IMR-90 (cell line): ENCODE measurements around the gene UTP11. TPM values are rescaled to one million over a fixed set of nuclear protein-coding genes. Genes with fewer than 3 reads are reported as not detected.

Source experiments
- ATAC-seq: fragments of 200-7000 bp; cut with Tn5 transposase; 2 replicates; pipeline ENCODE4 v1.9.1; 2020; ENCODE audit warnings: low read depth, mild to moderate bottlenecking, moderate library complexity
- BruUV-seq: library from RNA; stranded (reverse); fragments of 400-500 nt; replicated peaks from 2 replicates; lab custom pipeline; 2021; lab: Mats Ljungman, UMichigan
- CTCF ChIA-PET: fragments of 300-600 bp; formaldehyde crosslinking; extraction: SDS; loops from one replicate; lab custom pipeline; 2021; ENCODE audit warnings: antibody characterized with exemption; lab: Yijun Ruan, JAX
- POLR2A ChIA-PET: fragments of 300-600 bp; sonication (Branson Sonifier 250); formaldehyde crosslinking; loops from one replicate; lab custom pipeline; 2022; ENCODE audit warnings: antibody characterized with exemption; ENCODE audit not compliant: unreplicated experiment; lab: Charles Lee
- DNase-seq: peaks from one replicate; pipeline ENCODE4 v3.0.0; 2013
- H2AFZ ChIP-seq: replicated peaks from 2 replicates; pipeline ENCODE3; 2013; ENCODE audit warnings: low read length, mild to moderate bottlenecking; ENCODE audit not compliant: poor library complexity
- H2AK5ac ChIP-seq: 2 replicates; pipeline ENCODE4 v1.6.1; 2013; ENCODE audit warnings: low read depth, low read length, inconsistent platforms
- H2AK9ac ChIP-seq: replicated peaks from 2 replicates; pipeline ENCODE3; 2013; ENCODE audit warnings: mild to moderate bottlenecking, low read depth, low read length, moderate library complexity; ENCODE audit not compliant: poor library complexity
- H2BK120ac ChIP-seq: 2 replicates; pipeline ENCODE4 v1.6.1; 2013; ENCODE audit warnings: low read depth, low read length, inconsistent platforms
- H2BK15ac ChIP-seq: 3 replicates; pipeline ENCODE4 v1.6.1; 2013; ENCODE audit warnings: low read depth, low read length, inconsistent platforms
- H2BK20ac ChIP-seq: 2 replicates; pipeline ENCODE4 v1.6.1; 2013; ENCODE audit warnings: low read depth, mild to moderate bottlenecking, inconsistent platforms, low read length, moderate library complexity
- H2BK5ac ChIP-seq: 2 replicates; pipeline ENCODE4 v1.6.1; 2013; ENCODE audit warnings: mild to moderate bottlenecking, low read depth, low read length, inconsistent platforms; ENCODE audit not compliant: poor library complexity, severe bottlenecking
- H3K14ac ChIP-seq: replicated peaks from 2 replicates; pipeline ENCODE4 v1.6.1; 2013; ENCODE audit warnings: low read depth, low read length, inconsistent platforms
- H3K18ac ChIP-seq: 2 replicates; pipeline ENCODE4 v1.6.1; 2013; ENCODE audit warnings: low read depth, low read length, control low read depth
- H3K23ac ChIP-seq: 2 replicates; pipeline ENCODE4 v1.6.1; 2013; ENCODE audit warnings: low read depth, low read length, inconsistent platforms
- H3K27ac ChIP-seq: 2 replicates; pipeline ENCODE4 v1.5.1; 2013; ENCODE audit warnings: mild to moderate bottlenecking, control low read depth, low read length; ENCODE audit not compliant: insufficient read depth
- H3K27me3 ChIP-seq: 2 replicates; pipeline ENCODE4 v1.6.1; 2013; ENCODE audit warnings: low read length; ENCODE audit not compliant: control insufficient read depth, insufficient read depth
- H3K36me3 ChIP-seq: 2 replicates; pipeline ENCODE4 v1.6.1; 2013; ENCODE audit warnings: low read length, mixed read lengths; ENCODE audit not compliant: control insufficient read depth, insufficient read depth
- H3K4ac ChIP-seq: 2 replicates; pipeline ENCODE4 v1.6.1; 2013; ENCODE audit warnings: low read depth, low read length, inconsistent platforms
- H3K4me1 ChIP-seq: 2 replicates; pipeline ENCODE4 v1.6.1; 2013; ENCODE audit warnings: low read length, mixed read lengths; ENCODE audit not compliant: control insufficient read depth, insufficient read depth
- H3K4me2 ChIP-seq: 2 replicates; pipeline ENCODE4 v1.6.1; 2013; ENCODE audit warnings: low read depth, mild to moderate bottlenecking, control low read depth, low read length, moderate library complexity
- H3K4me3 ChIP-seq: 2 replicates; pipeline ENCODE4 v1.5.1; 2013; ENCODE audit warnings: low read depth, mild to moderate bottlenecking, control low read depth, low read length, moderate library complexity; ENCODE audit not compliant: insufficient read depth
- H3K56ac ChIP-seq: 2 replicates; pipeline ENCODE4 v1.6.1; 2013; ENCODE audit warnings: low read length, inconsistent platforms; ENCODE audit not compliant: insufficient read depth; ENCODE audit errors: extremely low read depth
- H3K79me1 ChIP-seq, 2 experiments: 2 replicates each; pipeline ENCODE4 v1.6.1; 2013; ENCODE audit warnings: low read length in 2 of 2, inconsistent platforms in 1 of 2, low read depth in 1 of 2
- H3K9ac ChIP-seq: 2 replicates; pipeline ENCODE4 v1.6.1; 2013; ENCODE audit warnings: low read depth, low read length, control low read depth
- H3K9me1 ChIP-seq: 2 replicates; pipeline ENCODE4 v1.6.1; 2013; ENCODE audit warnings: low read length, inconsistent platforms; ENCODE audit not compliant: insufficient read depth
- H3K9me3 ChIP-seq: 2 replicates; pipeline ENCODE4 v1.6.1; 2013; ENCODE audit warnings: low read length; ENCODE audit not compliant: control insufficient read depth, insufficient read depth
- H4K20me1 ChIP-seq: 2 replicates; pipeline ENCODE4 v1.6.1; 2013; ENCODE audit warnings: low read length, inconsistent platforms; ENCODE audit not compliant: insufficient read depth
- H4K5ac ChIP-seq: 2 replicates; pipeline ENCODE4 v1.6.1; 2013; ENCODE audit warnings: mild to moderate bottlenecking, low read depth, low read length, control low read depth
- H4K8ac ChIP-seq, 2 experiments: 2 replicates each; pipeline ENCODE4 v1.6.1; 2013; ENCODE audit warnings: low read depth in 2 of 2, low read length in 2 of 2, control low read depth in 1 of 2, inconsistent platforms in 1 of 2
- H4K91ac ChIP-seq: 2 replicates; pipeline ENCODE4 v1.6.1; 2013; ENCODE audit warnings: low read depth, low read length, inconsistent platforms; ENCODE audit not compliant: insufficient read depth
- BHLHE40 ChIP-seq: fragments of 150-350 bp; IDR thresholded peaks from 2 replicates; pipeline ENCODE4 v1.6.1; 2016; ENCODE audit warnings: mild to moderate bottlenecking, low read depth, low read length
- ELK1 ChIP-seq: fragments of 150-350 bp; IDR thresholded peaks from 2 replicates; pipeline ENCODE4 v1.6.1; 2016; ENCODE audit warnings: low read depth, mild to moderate bottlenecking, low read length, moderate library complexity, borderline replicate concordance
- MAFK ChIP-seq: IDR thresholded peaks from 2 replicates; pipeline ENCODE4 v1.6.1; 2012; ENCODE audit warnings: low read depth, low read length, improper control_type of control experiment
- RCOR1 ChIP-seq: IDR thresholded peaks from 2 replicates; pipeline ENCODE4 v1.6.1; 2012; ENCODE audit warnings: mild to moderate bottlenecking, low read length, improper control_type of control experiment; ENCODE audit not compliant: insufficient replicate concordance
- RFX5 ChIP-seq: IDR thresholded peaks from 2 replicates; pipeline ENCODE4 v1.8.0; 2012; ENCODE audit warnings: low read depth, mild to moderate bottlenecking, low read length, moderate library complexity
- SMC3 ChIP-seq: fragments of 150-350 bp; IDR thresholded peaks from 2 replicates; pipeline ENCODE4 v1.6.1; 2016; ENCODE audit warnings: low read depth, mild to moderate bottlenecking, antibody characterized with exemption, low read length, moderate library complexity
- WGBS, 2 experiments: methylation state at CpG; one replicate each; pipeline versions ENCODE4 v1.1.5 to v1.1.7; 2013; ENCODE audit warnings: missing lambda C conversion rate in 2 of 2; ENCODE audit not compliant: insufficient read length in 1 of 2; ENCODE audit errors: extremely low coverage in 2 of 2; 5-methylcytosine and 5-hydroxymethylcytosine counted together
- dilution Hi-C: fragments of 300-500 bp; cut with HindIII; formaldehyde crosslinking; loops from one replicate; pipeline ENCODE4 v1.14.3; 2018; ENCODE audit warnings: low sequenced_read_pairs; ENCODE audit not compliant: unreplicated experiment
- in situ Hi-C: fragments of 300-500 bp; cut with MboI; formaldehyde crosslinking; loops from 3 replicates; pipeline ENCODE4 v1.14.3; 2019; ENCODE audit warnings: low sequenced_read_pairs, inconsistent platforms, mixed read lengths
- intact Hi-C: fragments of 100-400 bp; cut with micrococcal nuclease; formaldehyde crosslinking; loops from 2 replicates; pipeline ENCODE4 v1.10.0; 2022
- polyA plus RNA-seq, 3 experiments: library from polyadenylated mRNA; depleted of rRNA; stranded (reverse); fragments of >200 nt; gene quantifications; 2 replicates each; pipeline ENCODE4 v1.2.3, GENCODE V29; 2012; ENCODE audit warnings: low replicate concordance in 1 of 3
- total RNA-seq: library from RNA; depleted of rRNA; stranded (reverse); fragments of >200 nt; gene quantifications from 2 replicates; pipeline ENCODE4 v1.2.3, GENCODE V29; 2012

UTP11 gene
- total and polyA plus RNA-seq, 2 of the 4 experiments (the other 2 are of a cell fraction), result 22.0 to 27.8 TPM

- H3K9me1 ChIP-seq, result no peaks in the 10 kb centered on the region
- no peak overlapping the region for H2AK9ac ChIP-seq
- no peak overlapping the region for H2BK5ac ChIP-seq
- H3K4me1 ChIP-seq, result no peaks in the 10 kb centered on the region
- H2BK20ac ChIP-seq, result no peak overlapping the region
- DNase-seq, result no peak
- H3K4ac ChIP-seq, result no peak overlapping the region
- H2AFZ ChIP-seq, result no peak overlapping the region
- H3K4me2 ChIP-seq, result no peak overlapping the region
- H2BK120ac ChIP-seq, result no peak overlapping the region
- H4K20me1 ChIP-seq, result no peaks in the 10 kb centered on the region
- no peak overlapping the region for H3K23ac ChIP-seq
- in situ Hi-C loops, result no loop called here
- no peaks in the 10 kb centered on the region; a peak in 1 of 4 replicates for H3K79me1 ChIP-seq
- no peak overlapping the region for H2AK5ac ChIP-seq
- no peak overlapping the region for H3K56ac ChIP-seq
- no peak overlapping the region for H4K5ac ChIP-seq
- no peak overlapping the region for H3K4me3 ChIP-seq
- peaks cover 38% of the 10 kb centered on the region for H3K36me3 ChIP-seq
- no peak overlapping the region for H3K18ac ChIP-seq
- H3K27ac ChIP-seq, result no peak overlapping the region
- no TSS peak for BruUV-seq
- intact Hi-C loops, result no loop called here
- no peak overlapping the region for H3K14ac ChIP-seq
- H3K27me3 ChIP-seq, result no peaks in the 10 kb centered on the region
- ATAC-seq, result no peak
- ChIA-PET CTCF (no interaction called here), POLR2A (no interaction called here)
- no peak overlapping the region for H4K8ac ChIP-seq
- dilution Hi-C loops, result no loop called here
- H4K91ac ChIP-seq, result no peak overlapping the region
- 92% methylated on average over 2 of the region's 5 CpGs; no CpG with 5 or more reads in 1 of the 2 experiments for WGBS, 2 experiments
- TF ChIP-seq SMC3 (no peak), RFX5 (no peak), ELK1 (no peak), BHLHE40 (no peak), RCOR1 (no peak), MAFK (no peak)
- H3K9me3 ChIP-seq, result no peaks in the 10 kb centered on the region
- H2BK15ac ChIP-seq, result no peak overlapping the region
- H3K9ac ChIP-seq, result no peak overlapping the region
These were observed 38.0 kb upstream of the UTP11 start for GRCh38 chr1:37974567-37974966.
